Measurements from ENCODE around the gene APOC1. TPM values are rescaled to one million over a fixed set of nuclear protein-coding genes. Genes with fewer than 3 reads are reported as not detected.
A peak's percentile ranks its signal among the peaks of the same experiment; 100 is the strongest.

APOC1 gene
- polyA plus RNA-seq, 1 of the 3 experiments (the other 2 are of a cell fraction), result 2.7 TPM

DNA sequence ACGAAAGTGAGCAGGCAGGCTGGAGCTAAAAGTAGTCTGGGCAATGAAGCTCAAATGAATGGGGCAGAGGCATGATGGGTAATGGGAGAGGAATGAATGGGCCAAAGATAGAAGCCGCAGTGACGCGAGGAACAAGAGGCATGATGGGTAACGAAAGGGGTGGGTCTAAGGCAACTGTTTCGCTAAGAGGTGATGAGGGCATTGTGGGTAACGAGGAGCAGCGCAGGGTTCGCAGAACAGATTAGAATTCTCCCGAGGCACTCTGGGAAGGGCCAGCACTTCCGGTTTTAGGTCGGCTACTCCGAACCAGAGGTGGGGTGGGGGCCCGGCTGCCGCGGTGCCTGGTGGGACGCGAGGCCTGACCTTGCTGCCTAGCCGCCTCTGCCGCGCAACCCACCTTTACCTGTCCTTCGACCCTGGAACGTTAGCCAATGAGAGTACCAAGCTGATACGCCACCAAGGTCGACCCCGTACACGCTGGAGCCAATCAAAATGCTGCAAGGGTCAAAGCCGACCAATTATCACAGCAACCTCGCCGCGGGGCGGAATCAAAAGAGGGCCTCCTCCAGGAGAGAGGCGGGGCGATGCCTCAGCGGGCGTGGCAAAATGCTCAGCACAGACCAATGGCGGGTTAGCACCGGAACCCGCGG, 23.9 kb upstream of the APOC1 start (continued):
- TF ChIP-seq, protein P1, sequence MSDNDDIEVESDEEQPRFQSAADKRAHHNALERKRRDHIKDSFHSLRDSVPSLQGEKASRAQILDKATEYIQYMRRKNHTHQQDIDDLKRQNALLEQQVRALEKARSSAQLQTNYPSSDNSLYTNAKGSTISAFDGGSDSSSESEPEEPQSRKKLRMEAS (IDR thresholded peaks at IDR 0.05; ENCODE audit: low read depth), result peak; percentile 69; the same call in 1 of the 2 replicates
- TF ChIP-seq TCF12 (IDR thresholded peaks at IDR 0.05) (no peak; the same call in 1 of the 2 replicates), SMC3 (IDR thresholded peaks at IDR 0.05; ENCODE audit: low read depth, low read length) (no peak), NFIC (IDR thresholded peaks at IDR 0.05; ENCODE audit: borderline replicate concordance) (peak; percentile 20; the same call in 1 of the 2 replicates), EZH2phosphoT487 (IDR thresholded peaks at IDR 0.05; ENCODE audit: borderline replicate concordance, low read depth) (no peak), ZBTB33 (IDR thresholded peaks at IDR 0.05; ENCODE audit: borderline replicate concordance, low read depth) (peak; percentile 44; the same call in 1 of the 2 replicates), MXI1 (IDR thresholded peaks at IDR 0.05; ENCODE audit: low read depth, low read length) (peak; percentile 51; the same call in 1 of the 2 replicates), FOXJ3 (CRISPR knock-in tag; IDR thresholded peaks at IDR 0.05) (no peak), IRF3 (IDR thresholded peaks at IDR 0.05; ENCODE audit: low read depth, low read length) (peak; percentile 59; the same call in 1 of the 2 replicates), FOXM1 (IDR thresholded peaks at IDR 0.05; ENCODE audit: low read depth) (no peak), JUND (IDR thresholded peaks at IDR 0.05) (no peak; the same call in 1 of the 2 replicates), RFX5 (IDR thresholded peaks at IDR 0.05; ENCODE audit: low read length) (no peak; the same call in 1 of the 2 replicates), RXRA (IDR thresholded peaks at IDR 0.05; ENCODE audit: borderline replicate concordance, low read depth) (no peak), MEF2A (IDR thresholded peaks at IDR 0.05; ENCODE audit: borderline replicate concordance, low read depth) (no peak), RCOR1 (IDR thresholded peaks at IDR 0.05; ENCODE audit: low read length) (no peak; the same call in 1 of the 2 replicates)
- TF ChIP-seq, protein P2, sequence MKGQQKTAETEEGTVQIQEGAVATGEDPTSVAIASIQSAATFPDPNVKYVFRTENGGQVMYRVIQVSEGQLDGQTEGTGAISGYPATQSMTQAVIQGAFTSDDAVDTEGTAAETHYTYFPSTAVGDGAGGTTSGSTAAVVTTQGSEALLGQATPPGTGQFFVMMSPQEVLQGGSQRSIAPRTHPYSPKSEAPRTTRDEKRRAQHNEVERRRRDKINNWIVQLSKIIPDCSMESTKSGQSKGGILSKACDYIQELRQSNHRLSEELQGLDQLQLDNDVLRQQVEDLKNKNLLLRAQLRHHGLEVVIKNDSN (IDR thresholded peaks at IDR 0.05; ENCODE audit: borderline replicate concordance, low read depth), result no peak
- TF ChIP-seq, protein P3, sequence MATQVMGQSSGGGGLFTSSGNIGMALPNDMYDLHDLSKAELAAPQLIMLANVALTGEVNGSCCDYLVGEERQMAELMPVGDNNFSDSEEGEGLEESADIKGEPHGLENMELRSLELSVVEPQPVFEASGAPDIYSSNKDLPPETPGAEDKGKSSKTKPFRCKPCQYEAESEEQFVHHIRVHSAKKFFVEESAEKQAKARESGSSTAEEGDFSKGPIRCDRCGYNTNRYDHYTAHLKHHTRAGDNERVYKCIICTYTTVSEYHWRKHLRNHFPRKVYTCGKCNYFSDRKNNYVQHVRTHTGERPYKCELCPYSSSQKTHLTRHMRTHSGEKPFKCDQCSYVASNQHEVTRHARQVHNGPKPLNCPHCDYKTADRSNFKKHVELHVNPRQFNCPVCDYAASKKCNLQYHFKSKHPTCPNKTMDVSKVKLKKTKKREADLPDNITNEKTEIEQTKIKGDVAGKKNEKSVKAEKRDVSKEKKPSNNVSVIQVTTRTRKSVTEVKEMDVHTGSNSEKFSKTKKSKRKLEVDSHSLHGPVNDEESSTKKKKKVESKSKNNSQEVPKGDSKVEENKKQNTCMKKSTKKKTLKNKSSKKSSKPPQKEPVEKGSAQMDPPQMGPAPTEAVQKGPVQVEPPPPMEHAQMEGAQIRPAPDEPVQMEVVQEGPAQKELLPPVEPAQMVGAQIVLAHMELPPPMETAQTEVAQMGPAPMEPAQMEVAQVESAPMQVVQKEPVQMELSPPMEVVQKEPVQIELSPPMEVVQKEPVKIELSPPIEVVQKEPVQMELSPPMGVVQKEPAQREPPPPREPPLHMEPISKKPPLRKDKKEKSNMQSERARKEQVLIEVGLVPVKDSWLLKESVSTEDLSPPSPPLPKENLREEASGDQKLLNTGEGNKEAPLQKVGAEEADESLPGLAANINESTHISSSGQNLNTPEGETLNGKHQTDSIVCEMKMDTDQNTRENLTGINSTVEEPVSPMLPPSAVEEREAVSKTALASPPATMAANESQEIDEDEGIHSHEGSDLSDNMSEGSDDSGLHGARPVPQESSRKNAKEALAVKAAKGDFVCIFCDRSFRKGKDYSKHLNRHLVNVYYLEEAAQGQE (IDR thresholded peaks at IDR 0.05; ENCODE audit: low read depth, low read length), result 0 out of 2 replicates have a peak, but pooled peaks have one; percentile 15
